Ascending aorta (tissue), 2 donors: ENCODE results near the gene CPA3. TPM values are rescaled to one million over a fixed set of nuclear protein-coding genes. Genes with fewer than 3 reads are reported as not detected.

Experiments
- DNase-seq, 2 donors: peaks; one replicate each; pipeline ENCODE4 v3.0.0-alpha.2; 2019; ENCODE audit warnings: low spot score in 2 of 2
- H3K27ac ChIP-seq, 2 donors: fragments of 200-600 bp; sonication (generic); one replicate each; pipeline ENCODE4 v1.5.1; 2016 to 2017; ENCODE audit warnings: mild to moderate bottlenecking in 1 of 2
- H3K27me3 ChIP-seq: fragments of 200-600 bp; sonication (generic); one replicate; pipeline ENCODE4 v1.5.1; 2017
- H3K36me3 ChIP-seq, 2 donors: fragments of 200-600 bp; sonication (generic); one replicate each; pipeline ENCODE4 v1.5.1; 2016
- H3K4me1 ChIP-seq, 2 donors: fragments of 200-600 bp; sonication (generic); one replicate each; pipeline ENCODE4 v1.5.1; 2016 to 2017; ENCODE audit warnings: mild to moderate bottlenecking in 1 of 2
- H3K4me3 ChIP-seq, 2 donors: fragments of 200-600 bp; sonication (generic); one replicate each; pipeline ENCODE4 v1.5.1; 2016 to 2017; ENCODE audit warnings: mild to moderate bottlenecking in 1 of 2
- H3K9me3 ChIP-seq, 2 donors: fragments of 200-600 bp; sonication (generic); one replicate each; pipeline ENCODE4 v1.5.1; 2016
- CTCF ChIP-seq, 3 experiments: fragments of 200-600 bp in 2 of 3; fragments of 450-650 bp in 1 of 3; sonication (generic) in 2 of 3; IDR thresholded peaks; one replicate each; pipeline ENCODE4 v1.5.1; 2016 to 2019; ENCODE audit warnings: antibody characterized with exemption in 3 of 3, mild to moderate bottlenecking in 1 of 3, moderate library complexity in 1 of 3
- intact Hi-C: fragments of 100-400 bp; cut with DNase I; formaldehyde crosslinking; loops from one replicate; pipeline ENCODE4 v1.15.1; 2023
- total RNA-seq: library from RNA; depleted of rRNA; stranded (reverse); fragments of >200 nt; gene quantifications from one replicate; pipeline ENCODE4 v1.1.0, GENCODE V29; 2016

CPA3 gene
- total RNA-seq, 1 donor from 2014 or later: not detected

GRCh38 chr3:148852271-148852992 lies 12.7 kb upstream of the CPA3 start:
- Histone ChIP-seq H3K27ac (no peak overlapping the region), H3K4me1 (no peaks in the 10 kb centered on the region), H3K4me3 (no peak overlapping the region), H3K27me3 (no peaks in the 10 kb centered on the region), H3K36me3 (no peaks in the 10 kb centered on the region), H3K9me3 (no peaks in the 10 kb centered on the region)
- no peak for TF ChIP-seq CTCF (IDR thresholded peaks at IDR 0.05)
- intact Hi-C loops: no loop called here
- no peak for DNase-seq

DNA sequence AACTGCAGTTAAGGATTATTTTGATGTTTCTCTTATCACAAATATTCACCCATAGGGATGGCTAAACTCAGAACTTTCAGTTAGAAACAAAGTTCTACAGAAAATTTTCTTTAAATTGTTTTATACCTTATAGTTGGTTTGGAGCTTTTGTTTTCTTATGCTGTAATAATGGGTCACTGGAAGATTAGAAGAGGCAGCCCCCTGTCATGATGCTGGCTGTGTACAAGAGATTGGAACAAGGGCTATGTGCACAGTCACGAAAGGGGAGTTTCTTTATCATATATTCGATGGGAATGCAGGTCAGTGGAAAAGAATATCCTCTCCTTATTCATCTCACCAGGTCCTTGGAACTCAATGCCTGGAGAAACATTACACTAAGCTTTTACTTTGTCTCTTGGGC lies 12.0 kb upstream of the CPA3 start:
- no peaks in the 10 kb centered on the region for H3K36me3 ChIP-seq
- H3K27me3 ChIP-seq: no peaks in the 10 kb centered on the region
- H3K4me3 ChIP-seq: no peak overlapping the region
- no peaks in the 10 kb centered on the region for H3K4me1 ChIP-seq
- H3K9me3 ChIP-seq: no peaks in the 10 kb centered on the region
- TF ChIP-seq CTCF (IDR thresholded peaks at IDR 0.05): no peak
- no peak for DNase-seq
- intact Hi-C loops: no loop called here
- H3K27ac ChIP-seq: no peak overlapping the region

DNA sequence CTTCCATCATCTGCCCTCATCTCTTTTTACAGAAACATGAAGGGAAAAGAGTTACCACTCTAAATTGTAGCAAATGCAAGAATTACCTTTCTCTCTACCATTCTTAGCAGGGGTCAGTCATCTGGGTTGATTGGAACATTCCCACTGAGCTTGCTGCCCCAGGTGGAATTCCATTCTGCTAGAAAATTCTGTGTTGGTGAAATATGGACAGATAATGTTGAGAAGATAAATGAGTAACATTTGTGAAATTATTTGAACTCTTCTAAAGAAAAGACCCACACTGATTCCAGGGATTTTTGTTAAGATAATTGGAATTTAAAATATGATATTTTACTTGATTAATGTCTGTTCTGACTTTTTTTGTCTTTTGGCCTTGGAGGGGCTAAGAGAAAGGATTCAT lies 11.0 kb upstream of the CPA3 start:
- no peak for DNase-seq
- no peaks in the 10 kb centered on the region for H3K9me3 ChIP-seq
- no peak overlapping the region for H3K4me3 ChIP-seq
- no peaks in the 10 kb centered on the region for H3K27me3 ChIP-seq
- no peak overlapping the region for H3K27ac ChIP-seq
- no peak for TF ChIP-seq CTCF (IDR thresholded peaks at IDR 0.05)
- intact Hi-C loops: no loop called here
- H3K4me1 ChIP-seq: no peaks in the 10 kb centered on the region
- H3K36me3 ChIP-seq: no peaks in the 10 kb centered on the region

DNA sequence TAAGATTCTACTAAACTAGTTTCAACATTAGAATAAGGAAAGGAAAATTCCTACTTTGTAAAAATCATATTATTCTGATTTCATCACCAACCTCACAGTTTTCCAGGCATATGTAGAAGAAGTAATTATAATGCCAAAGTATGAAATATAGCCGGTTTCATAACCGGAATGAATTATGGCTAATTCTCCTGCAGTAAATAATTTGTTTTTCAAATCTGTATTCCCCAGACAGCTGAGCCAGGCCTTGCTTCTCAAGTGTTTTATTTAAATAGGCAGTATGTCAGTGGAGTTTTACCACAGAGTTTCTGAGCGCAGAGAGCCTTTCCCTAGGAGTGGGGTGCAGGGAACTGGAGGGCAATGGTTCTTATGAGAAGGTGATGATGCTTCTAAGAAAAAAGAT lies 8.7 kb upstream of the CPA3 start:
- Histone ChIP-seq H3K4me3 (no peak overlapping the region), H3K9me3 (no peaks in the 10 kb centered on the region), H3K36me3 (no peaks in the 10 kb centered on the region), H3K27ac (no peak overlapping the region), H3K4me1 (no peaks in the 10 kb centered on the region), H3K27me3 (no peaks in the 10 kb centered on the region)
- no peak for DNase-seq
- intact Hi-C loops: no loop called here
- TF ChIP-seq CTCF (IDR thresholded peaks at IDR 0.05): no peak

DNA sequence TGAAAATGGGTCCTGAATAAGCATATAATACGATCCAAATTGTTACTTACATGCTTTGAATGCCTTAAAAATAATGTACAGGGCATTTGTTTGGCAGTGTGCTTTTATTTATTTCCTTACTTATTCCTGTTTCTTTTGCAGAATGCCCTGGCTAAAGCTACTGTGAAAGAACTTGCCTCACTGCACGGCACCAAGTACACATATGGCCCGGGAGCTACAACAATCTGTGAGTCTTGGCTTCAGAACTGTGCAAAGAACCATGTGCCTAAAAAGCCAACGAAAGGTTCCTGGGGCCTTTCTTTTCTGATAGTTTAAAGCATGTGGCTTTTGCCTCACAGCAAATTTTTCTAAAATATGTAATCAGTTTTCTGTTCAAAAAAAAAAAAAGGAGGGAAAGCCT lies 7.8 kb upstream of the CPA3 start:
- Histone ChIP-seq H3K27ac (no peak overlapping the region), H3K9me3 (no peaks in the 10 kb centered on the region), H3K36me3 (no peaks in the 10 kb centered on the region), H3K27me3 (no peaks in the 10 kb centered on the region), H3K4me3 (no peak overlapping the region), H3K4me1 (no peaks in the 10 kb centered on the region)
- no peak for TF ChIP-seq CTCF (IDR thresholded peaks at IDR 0.05)
- no peak for DNase-seq
- intact Hi-C loops: no loop called here
